ENCODE results near the gene KLHL22.

DNA sequence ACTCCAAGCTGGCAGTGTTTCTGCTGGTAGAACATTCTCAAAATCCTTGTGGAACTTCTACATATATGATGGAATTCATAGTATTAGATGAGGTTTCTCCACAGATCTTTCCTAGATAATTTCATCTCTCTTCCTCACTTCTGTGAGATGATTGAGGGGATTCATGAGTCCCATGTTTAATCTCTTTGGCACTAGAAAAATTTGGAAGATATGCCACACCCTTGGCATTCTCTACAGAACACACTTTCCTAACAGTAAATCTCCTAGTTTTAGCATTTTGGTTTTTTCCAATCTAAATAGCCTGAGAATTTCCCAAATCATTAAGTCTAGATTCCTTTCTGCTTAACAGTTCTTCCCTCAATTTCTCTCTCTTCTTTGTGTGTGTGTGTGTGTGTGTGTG lies 47.1 kb upstream of the KLHL22 start:
- TF ChIP-seq EZH2phosphoT487 (IDR thresholded peaks at IDR 0.05; ENCODE audit: borderline replicate concordance, low read length) = no peak
- TF ChIP-seq, protein P1, sequence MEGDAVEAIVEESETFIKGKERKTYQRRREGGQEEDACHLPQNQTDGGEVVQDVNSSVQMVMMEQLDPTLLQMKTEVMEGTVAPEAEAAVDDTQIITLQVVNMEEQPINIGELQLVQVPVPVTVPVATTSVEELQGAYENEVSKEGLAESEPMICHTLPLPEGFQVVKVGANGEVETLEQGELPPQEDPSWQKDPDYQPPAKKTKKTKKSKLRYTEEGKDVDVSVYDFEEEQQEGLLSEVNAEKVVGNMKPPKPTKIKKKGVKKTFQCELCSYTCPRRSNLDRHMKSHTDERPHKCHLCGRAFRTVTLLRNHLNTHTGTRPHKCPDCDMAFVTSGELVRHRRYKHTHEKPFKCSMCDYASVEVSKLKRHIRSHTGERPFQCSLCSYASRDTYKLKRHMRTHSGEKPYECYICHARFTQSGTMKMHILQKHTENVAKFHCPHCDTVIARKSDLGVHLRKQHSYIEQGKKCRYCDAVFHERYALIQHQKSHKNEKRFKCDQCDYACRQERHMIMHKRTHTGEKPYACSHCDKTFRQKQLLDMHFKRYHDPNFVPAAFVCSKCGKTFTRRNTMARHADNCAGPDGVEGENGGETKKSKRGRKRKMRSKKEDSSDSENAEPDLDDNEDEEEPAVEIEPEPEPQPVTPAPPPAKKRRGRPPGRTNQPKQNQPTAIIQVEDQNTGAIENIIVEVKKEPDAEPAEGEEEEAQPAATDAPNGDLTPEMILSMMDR (conservative IDR thresholded peaks at IDR 0.05; ENCODE audit: low read depth, low read length) = no peak
- no peak for TF ChIP-seq EZH2 (IDR thresholded peaks at IDR 0.05; ENCODE audit: low read length, unreplicated experiment)

Data from PC-3 (cell line).